ENCODE measurements around the gene INTS7.

DNA sequence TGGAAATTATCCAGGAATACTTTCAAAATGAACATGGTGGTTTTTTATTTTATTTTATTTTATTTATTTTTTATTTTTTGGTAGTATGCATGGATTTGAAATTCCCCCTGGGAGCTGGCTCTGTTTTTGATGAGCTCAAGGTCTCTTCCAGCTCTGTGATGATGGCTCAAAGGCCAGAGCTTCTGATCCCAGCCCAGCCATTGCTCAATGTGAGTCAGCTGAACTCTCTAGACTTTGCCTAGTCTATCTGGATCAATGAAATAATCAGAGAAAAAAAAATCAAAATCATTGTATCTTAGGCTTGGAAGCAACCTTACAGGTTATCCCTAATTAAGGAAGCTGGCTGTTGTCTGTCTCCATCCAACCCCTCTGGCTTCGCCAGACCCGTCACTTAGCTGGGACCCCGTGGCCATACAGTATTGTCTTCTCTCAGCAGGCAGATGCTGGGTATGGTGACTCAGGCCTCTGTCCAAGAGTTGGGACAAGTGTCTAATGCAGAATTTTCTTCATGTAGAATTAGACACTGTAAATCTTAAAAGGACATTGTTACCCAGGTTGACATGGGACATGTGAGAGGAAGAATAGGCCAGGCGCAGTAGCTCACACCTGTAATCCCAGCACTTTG lies 114.6 kb downstream of the INTS7 start:
- TF ChIP-seq POLR2A (IDR thresholded peaks at IDR 0.05): no peak
- TF ChIP-seq, protein P1, sequence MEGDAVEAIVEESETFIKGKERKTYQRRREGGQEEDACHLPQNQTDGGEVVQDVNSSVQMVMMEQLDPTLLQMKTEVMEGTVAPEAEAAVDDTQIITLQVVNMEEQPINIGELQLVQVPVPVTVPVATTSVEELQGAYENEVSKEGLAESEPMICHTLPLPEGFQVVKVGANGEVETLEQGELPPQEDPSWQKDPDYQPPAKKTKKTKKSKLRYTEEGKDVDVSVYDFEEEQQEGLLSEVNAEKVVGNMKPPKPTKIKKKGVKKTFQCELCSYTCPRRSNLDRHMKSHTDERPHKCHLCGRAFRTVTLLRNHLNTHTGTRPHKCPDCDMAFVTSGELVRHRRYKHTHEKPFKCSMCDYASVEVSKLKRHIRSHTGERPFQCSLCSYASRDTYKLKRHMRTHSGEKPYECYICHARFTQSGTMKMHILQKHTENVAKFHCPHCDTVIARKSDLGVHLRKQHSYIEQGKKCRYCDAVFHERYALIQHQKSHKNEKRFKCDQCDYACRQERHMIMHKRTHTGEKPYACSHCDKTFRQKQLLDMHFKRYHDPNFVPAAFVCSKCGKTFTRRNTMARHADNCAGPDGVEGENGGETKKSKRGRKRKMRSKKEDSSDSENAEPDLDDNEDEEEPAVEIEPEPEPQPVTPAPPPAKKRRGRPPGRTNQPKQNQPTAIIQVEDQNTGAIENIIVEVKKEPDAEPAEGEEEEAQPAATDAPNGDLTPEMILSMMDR (IDR thresholded peaks at IDR 0.05): no peak
